Measurements from ENCODE around the gene CDK5. TPM values are rescaled to one million over a fixed set of nuclear protein-coding genes. Genes with fewer than 3 reads are reported as not detected.

Gene CDK5
- total and polyA plus RNA-seq, 9 of the 15 experiments (the other 6 are each of a cell fraction or from before 2014, with no cell fraction given): 3.2 to 38.0 (median 27.5) TPM

GRCh38 chr7:151028948-151029501 lies 28.7 kb downstream of the CDK5 start (continued):
- no peak for TF ChIP-seq CGGBP1 (CRISPR knock-in tag; IDR thresholded peaks at IDR 0.05)
- no peak for TF ChIP-seq JUND (IDR thresholded peaks at IDR 0.05; ENCODE audit: borderline replicate concordance, low read depth, low read length)
- TF ChIP-seq JUND (tag; IDR thresholded peaks at IDR 0.05; ENCODE audit: borderline replicate concordance, low read depth, low read length): no peak
- TF ChIP-seq FOXP1 (CRISPR knock-in tag; IDR thresholded peaks at IDR 0.05): 0 out of 2 replicates have a peak, but pooled peaks have one; percentile 11
- peak in 1 of 2 experiments; percentile 23; a peak in 2 of 4 replicates for TF ChIP-seq MNT (conservative IDR thresholded peaks at IDR 0.05)
- no peak for TF ChIP-seq GTF2E2 (tag; IDR thresholded peaks at IDR 0.05)
- no peak for TF ChIP-seq THRB (CRISPR knock-in tag; conservative IDR thresholded peaks at IDR 0.05)
- no peak for TF ChIP-seq POLR3G (IDR thresholded peaks at IDR 0.05; ENCODE audit: extremely low read depth, insufficient read length, insufficient replicate concordance)
- TF ChIP-seq SMARCA5 (IDR thresholded peaks at IDR 0.05): peak; percentile 32; the same call in 1 of the 2 replicates
- no peak for TF ChIP-seq SREBF1 (IDR thresholded peaks at IDR 0.05; ENCODE audit: borderline replicate concordance, low read depth, low read length)
- TF ChIP-seq ZBTB40 (IDR thresholded peaks at IDR 0.05): peak; percentile 63; the same call in 1 of the 2 replicates
- no peak for TF ChIP-seq ZBTB40 (CRISPR knock-in tag; IDR thresholded peaks at IDR 0.05)
- peak; percentile 34 for TF ChIP-seq BRD9 (IDR thresholded peaks at IDR 0.05; ENCODE audit: low read depth, partially characterized antibody)
- no peak for TF ChIP-seq CREB5 (CRISPR knock-in tag; IDR thresholded peaks at IDR 0.05)

Measured in K562 (cell line).